Astrocyte (in vitro differentiated cells and primary cell): ENCODE results near the gene VPS8. TPM values are rescaled to one million over a fixed set of nuclear protein-coding genes. Genes with fewer than 3 reads are reported as not detected.

ENCODE experiments used
- DNase-seq: peaks from one replicate; pipeline ENCODE4 v3.0.0-alpha.2; 2010; ENCODE audit warnings: low read depth
- FAIRE-seq: peaks from 2 replicates; lab custom pipeline; 2011; peaks lifted over from hg19 to GRCh38; lab: Jason Lieb, UNC
- H2AFZ ChIP-seq: 2 replicates; pipeline ENCODE4 v1.6.0; 2012; ENCODE audit warnings: low read depth, low read length, inconsistent platforms
- H3K27ac ChIP-seq: 2 replicates; pipeline ENCODE4 v1.5.1; 2011; ENCODE audit warnings: low read depth, low read length, inconsistent platforms
- H3K27me3 ChIP-seq: 2 replicates; pipeline ENCODE4 v1.6.0; 2011; ENCODE audit warnings: low read length, inconsistent platforms; ENCODE audit not compliant: insufficient read depth
- H3K36me3 ChIP-seq: 2 replicates; pipeline ENCODE4 v1.5.1; 2011; ENCODE audit warnings: low read length, inconsistent platforms; ENCODE audit not compliant: insufficient read depth
- H3K4me1 ChIP-seq: 2 replicates; pipeline ENCODE4 v1.5.1; 2011; ENCODE audit warnings: low read length, inconsistent platforms; ENCODE audit not compliant: insufficient read depth
- H3K4me2 ChIP-seq: 2 replicates; pipeline ENCODE4 v1.6.0; 2012; ENCODE audit warnings: low read length, inconsistent platforms
- H3K4me3 ChIP-seq: 2 replicates; pipeline ENCODE4 v1.5.1; 2011; ENCODE audit warnings: low read depth, mild to moderate bottlenecking, low read length, inconsistent platforms; ENCODE audit not compliant: insufficient read depth
- H3K79me2 ChIP-seq: 2 replicates; pipeline ENCODE4 v1.6.0; 2012; ENCODE audit warnings: mild to moderate bottlenecking, low read length, inconsistent platforms; ENCODE audit not compliant: insufficient read depth
- H3K9ac ChIP-seq: 2 replicates; pipeline ENCODE4 v1.6.0; 2012; ENCODE audit warnings: mild to moderate bottlenecking, low read length, inconsistent platforms
- H3K9me3 ChIP-seq: 2 replicates; pipeline ENCODE4 v1.5.1; 2012; ENCODE audit warnings: low read depth, mild to moderate bottlenecking, low read length, inconsistent platforms; ENCODE audit not compliant: insufficient read depth
- H4K20me1 ChIP-seq: 2 replicates; pipeline ENCODE4 v1.6.0; 2012; ENCODE audit warnings: low read length, inconsistent platforms; ENCODE audit not compliant: insufficient read depth
- H3K27ac Mint-ChIP-seq: one replicate; pipeline ENCODE4 v1.8.0; 2021; ENCODE audit warnings: mild to moderate bottlenecking, mixed read lengths; ENCODE audit not compliant: unreplicated experiment
- H3K27me3 Mint-ChIP-seq: one replicate; pipeline ENCODE4 v1.8.0; 2021; ENCODE audit warnings: low read depth, mixed read lengths; ENCODE audit not compliant: unreplicated experiment
- H3K36me3 Mint-ChIP-seq: one replicate; pipeline ENCODE4 v1.8.0; 2021; ENCODE audit warnings: low read depth, mixed read lengths; ENCODE audit not compliant: unreplicated experiment
- H3K4me1 Mint-ChIP-seq: one replicate; pipeline ENCODE4 v1.8.0; 2021; ENCODE audit warnings: low read depth, mixed read lengths; ENCODE audit not compliant: unreplicated experiment
- H3K4me3 Mint-ChIP-seq: one replicate; pipeline ENCODE4 v1.8.0; 2021; ENCODE audit warnings: mild to moderate bottlenecking, moderate library complexity, mixed read lengths; ENCODE audit not compliant: unreplicated experiment
- H3K9me3 Mint-ChIP-seq: one replicate; pipeline ENCODE4 v1.8.0; 2021; ENCODE audit warnings: mild to moderate bottlenecking, mixed read lengths; ENCODE audit not compliant: unreplicated experiment
- EZH2 ChIP-seq: IDR thresholded peaks from 2 replicates; pipeline ENCODE4 v1.6.1; 2012; ENCODE audit warnings: mild to moderate bottlenecking, low read length, inconsistent platforms; ENCODE audit not compliant: insufficient read depth
- total RNA-seq: library from RNA; stranded (reverse); gene quantifications from 2 replicates; pipeline ENCODE4 v1.2.1, GENCODE V29; 2021
- TF ChIP-seq, protein P1 (sequence below): IDR thresholded peaks from 2 replicates; pipeline ENCODE4 v1.5.1; 2011; ENCODE audit warnings: low read depth, mild to moderate bottlenecking, inconsistent platforms, low read length, moderate library complexity; ENCODE audit not compliant: insufficient read depth

Gene VPS8
- total RNA-seq, 1 donor from 2014 or later = 40.7 TPM

DNA sequence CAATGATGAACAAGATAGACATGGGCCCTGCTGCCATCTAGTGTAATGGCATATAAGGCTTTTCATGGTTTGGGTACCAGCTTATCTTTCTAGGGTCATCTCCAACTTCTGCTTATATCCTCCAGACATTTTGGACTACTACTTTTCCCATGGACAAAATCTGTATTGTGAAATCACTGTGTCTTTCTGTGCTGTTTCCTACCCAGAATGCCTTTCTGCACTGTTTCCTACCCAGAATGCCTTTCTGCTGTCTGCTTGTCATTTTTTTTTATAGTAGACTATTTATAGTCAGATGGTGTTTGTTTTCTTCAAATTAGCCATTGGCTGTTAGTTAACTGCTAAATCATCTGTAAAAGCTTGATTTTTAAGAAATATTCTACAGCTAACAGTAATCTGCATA, 20.1 kb downstream of the VPS8 start:
- Mint-ChIP-seq H3K4me3 (no peak overlapping the region), H3K27me3 (no peaks in the 10 kb centered on the region), H3K4me1 (no peaks in the 10 kb centered on the region), H3K27ac (no peak overlapping the region), H3K9me3 (no peaks in the 10 kb centered on the region), H3K36me3 (peaks cover 7% of the 10 kb centered on the region)
- Histone ChIP-seq H3K4me2 (no peak overlapping the region), H3K27ac (no peak overlapping the region), H3K36me3 (peaks cover 14% of the 10 kb centered on the region), H4K20me1 (no peaks in the 10 kb centered on the region), H3K4me3 (no peak overlapping the region), H3K4me1 (no peaks in the 10 kb centered on the region), H3K79me2 (no peaks in the 10 kb centered on the region), H3K9me3 (no peaks in the 10 kb centered on the region), H3K27me3 (no peaks in the 10 kb centered on the region), H2AFZ (no peak overlapping the region), H3K9ac (no peak overlapping the region)
- no peak for TF ChIP-seq EZH2
- TF ChIP-seq, protein P1, sequence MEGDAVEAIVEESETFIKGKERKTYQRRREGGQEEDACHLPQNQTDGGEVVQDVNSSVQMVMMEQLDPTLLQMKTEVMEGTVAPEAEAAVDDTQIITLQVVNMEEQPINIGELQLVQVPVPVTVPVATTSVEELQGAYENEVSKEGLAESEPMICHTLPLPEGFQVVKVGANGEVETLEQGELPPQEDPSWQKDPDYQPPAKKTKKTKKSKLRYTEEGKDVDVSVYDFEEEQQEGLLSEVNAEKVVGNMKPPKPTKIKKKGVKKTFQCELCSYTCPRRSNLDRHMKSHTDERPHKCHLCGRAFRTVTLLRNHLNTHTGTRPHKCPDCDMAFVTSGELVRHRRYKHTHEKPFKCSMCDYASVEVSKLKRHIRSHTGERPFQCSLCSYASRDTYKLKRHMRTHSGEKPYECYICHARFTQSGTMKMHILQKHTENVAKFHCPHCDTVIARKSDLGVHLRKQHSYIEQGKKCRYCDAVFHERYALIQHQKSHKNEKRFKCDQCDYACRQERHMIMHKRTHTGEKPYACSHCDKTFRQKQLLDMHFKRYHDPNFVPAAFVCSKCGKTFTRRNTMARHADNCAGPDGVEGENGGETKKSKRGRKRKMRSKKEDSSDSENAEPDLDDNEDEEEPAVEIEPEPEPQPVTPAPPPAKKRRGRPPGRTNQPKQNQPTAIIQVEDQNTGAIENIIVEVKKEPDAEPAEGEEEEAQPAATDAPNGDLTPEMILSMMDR = no peak
- FAIRE-seq (no peak), DNase-seq (no peak)

DNA sequence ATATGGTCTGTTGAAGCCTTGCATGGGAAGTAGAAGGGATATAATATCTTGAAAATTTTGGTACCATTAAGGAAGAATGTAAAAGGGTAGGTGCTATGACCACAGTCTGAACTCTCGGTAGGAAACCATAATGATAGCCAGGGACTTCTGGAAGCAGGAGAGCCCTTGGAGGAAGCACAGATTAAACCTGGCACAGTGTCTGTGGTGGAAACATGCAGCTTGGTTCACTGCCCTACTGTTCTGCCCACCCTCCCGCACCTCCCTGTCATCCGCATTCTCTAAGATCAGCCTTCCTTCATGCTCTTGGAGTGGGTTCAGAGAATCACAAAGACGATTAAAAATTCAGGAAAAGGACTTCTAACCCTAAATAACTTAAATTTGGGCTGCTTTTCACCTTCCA, 20.9 kb downstream of the VPS8 start:
- Histone ChIP-seq H3K9me3 (no peaks in the 10 kb centered on the region), H3K4me1 (no peaks in the 10 kb centered on the region), H4K20me1 (no peaks in the 10 kb centered on the region), H3K27ac (no peak overlapping the region), H2AFZ (no peak overlapping the region), H3K4me3 (no peak overlapping the region), H3K9ac (no peak overlapping the region), H3K4me2 (no peak overlapping the region), H3K27me3 (no peaks in the 10 kb centered on the region), H3K79me2 (no peaks in the 10 kb centered on the region), H3K36me3 (peaks cover 14% of the 10 kb centered on the region)
- H3K36me3 Mint-ChIP-seq = peaks cover 7% of the 10 kb centered on the region
- no peak overlapping the region for H3K4me3 Mint-ChIP-seq
- H3K4me1 Mint-ChIP-seq = no peaks in the 10 kb centered on the region
- H3K27me3 Mint-ChIP-seq = no peaks in the 10 kb centered on the region
- FAIRE-seq (no peak), DNase-seq (no peak)
- H3K9me3 Mint-ChIP-seq = no peaks in the 10 kb centered on the region
- TF ChIP-seq EZH2 = no peak
- TF ChIP-seq, protein P1 = no peak
- H3K27ac Mint-ChIP-seq = no peak overlapping the region

DNA sequence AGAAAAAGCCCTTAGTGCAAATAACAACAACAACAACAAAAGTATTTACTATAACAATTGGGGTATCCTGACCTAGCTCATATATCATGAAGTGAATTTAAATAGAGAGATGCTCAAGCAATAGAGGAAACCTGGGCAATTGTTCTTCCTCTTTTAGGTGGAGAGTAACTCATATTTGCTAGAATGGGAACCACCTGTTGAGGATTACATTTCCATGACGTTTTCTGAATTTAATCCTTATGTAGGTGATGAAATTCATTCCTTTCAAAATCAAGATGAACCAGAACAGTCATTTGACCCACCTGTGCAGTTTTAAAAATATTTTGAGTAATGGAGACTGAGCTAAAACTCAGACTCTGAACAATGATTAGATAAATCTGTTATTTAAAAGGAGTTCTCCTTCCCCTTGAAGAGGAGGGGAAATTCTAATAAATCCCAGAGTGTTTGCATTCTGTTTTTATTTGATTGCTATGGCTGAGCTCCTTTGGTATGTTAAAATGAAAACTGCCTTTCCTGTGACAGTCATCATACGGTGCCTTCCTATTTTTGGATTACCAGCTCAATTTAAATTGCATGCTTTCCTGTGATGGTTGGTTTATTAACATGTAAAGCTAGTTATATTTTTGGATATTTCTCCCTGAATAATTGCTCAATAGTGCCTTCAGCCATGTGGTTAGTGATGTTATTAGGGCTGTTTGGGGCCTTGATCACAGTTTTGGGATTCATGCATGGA, 24.3 kb downstream of the VPS8 start:
- Histone ChIP-seq H3K4me2 (no peak overlapping the region), H3K79me2 (no peaks in the 10 kb centered on the region), H3K4me3 (no peak overlapping the region), H3K27ac (no peak overlapping the region), H2AFZ (no peak overlapping the region), H3K27me3 (no peaks in the 10 kb centered on the region), H3K4me1 (no peaks in the 10 kb centered on the region), H3K36me3 (peaks cover 6% of the 10 kb centered on the region), H3K9ac (no peak overlapping the region), H3K9me3 (no peaks in the 10 kb centered on the region), H4K20me1 (no peaks in the 10 kb centered on the region)
- H3K27ac Mint-ChIP-seq = no peak overlapping the region
- TF ChIP-seq, protein P1 = no peak
- no peak for TF ChIP-seq EZH2
- H3K36me3 Mint-ChIP-seq = peaks cover 7% of the 10 kb centered on the region
- no peak overlapping the region for H3K4me3 Mint-ChIP-seq
- DNase-seq (no peak), FAIRE-seq (no peak)
- no peaks in the 10 kb centered on the region for H3K27me3 Mint-ChIP-seq
- H3K9me3 Mint-ChIP-seq = no peaks in the 10 kb centered on the region
- H3K4me1 Mint-ChIP-seq = no peaks in the 10 kb centered on the region
